Measurements from ENCODE around the gene PHEX. TPM values are rescaled to one million over a fixed set of nuclear protein-coding genes. Genes with fewer than 3 reads are reported as not detected.

The PHEX gene
- polyA plus RNA-seq, 1 experiment, result 0.17 TPM

DNA sequence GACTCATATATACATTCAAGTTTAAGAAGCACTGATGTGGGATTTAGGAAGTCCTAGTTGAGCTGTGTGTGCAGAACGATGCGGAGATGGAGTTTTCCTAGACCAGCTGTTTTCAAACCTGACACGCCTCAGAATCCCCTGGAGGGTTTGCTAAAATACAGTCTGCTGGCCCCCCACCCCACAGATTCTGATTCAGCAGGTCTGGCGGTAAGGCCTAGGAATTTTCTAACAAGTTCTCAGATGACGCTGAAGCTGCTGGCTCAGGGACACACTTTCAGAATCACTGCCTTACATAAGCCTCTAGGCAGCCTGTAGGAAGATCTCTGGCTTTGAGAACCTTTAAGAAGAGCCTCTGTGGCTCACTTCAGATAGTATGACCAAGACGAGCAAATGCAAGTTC is 73.1 kb downstream of the PHEX start:
- Histone ChIP-seq H3K4me3 (ENCODE audit: low read depth, low read length) (no peak overlapping the region), H3K27me3 (ENCODE audit: control insufficient read depth, insufficient read depth, low read length) (no peaks in the 10 kb centered on the region), H3K36me3 (ENCODE audit: control insufficient read depth, insufficient read depth, low read length) (no peaks in the 10 kb centered on the region)
- ChIA-PET POLR2A (no interaction called here), CTCF (no interaction called here)
- DNase-seq (ENCODE audit: low read depth), result no peak
- TF ChIP-seq, protein P1, sequence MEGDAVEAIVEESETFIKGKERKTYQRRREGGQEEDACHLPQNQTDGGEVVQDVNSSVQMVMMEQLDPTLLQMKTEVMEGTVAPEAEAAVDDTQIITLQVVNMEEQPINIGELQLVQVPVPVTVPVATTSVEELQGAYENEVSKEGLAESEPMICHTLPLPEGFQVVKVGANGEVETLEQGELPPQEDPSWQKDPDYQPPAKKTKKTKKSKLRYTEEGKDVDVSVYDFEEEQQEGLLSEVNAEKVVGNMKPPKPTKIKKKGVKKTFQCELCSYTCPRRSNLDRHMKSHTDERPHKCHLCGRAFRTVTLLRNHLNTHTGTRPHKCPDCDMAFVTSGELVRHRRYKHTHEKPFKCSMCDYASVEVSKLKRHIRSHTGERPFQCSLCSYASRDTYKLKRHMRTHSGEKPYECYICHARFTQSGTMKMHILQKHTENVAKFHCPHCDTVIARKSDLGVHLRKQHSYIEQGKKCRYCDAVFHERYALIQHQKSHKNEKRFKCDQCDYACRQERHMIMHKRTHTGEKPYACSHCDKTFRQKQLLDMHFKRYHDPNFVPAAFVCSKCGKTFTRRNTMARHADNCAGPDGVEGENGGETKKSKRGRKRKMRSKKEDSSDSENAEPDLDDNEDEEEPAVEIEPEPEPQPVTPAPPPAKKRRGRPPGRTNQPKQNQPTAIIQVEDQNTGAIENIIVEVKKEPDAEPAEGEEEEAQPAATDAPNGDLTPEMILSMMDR (IDR thresholded peaks at IDR 0.05; ENCODE audit: insufficient read depth, low read depth, low read length), result no peak

DNA sequence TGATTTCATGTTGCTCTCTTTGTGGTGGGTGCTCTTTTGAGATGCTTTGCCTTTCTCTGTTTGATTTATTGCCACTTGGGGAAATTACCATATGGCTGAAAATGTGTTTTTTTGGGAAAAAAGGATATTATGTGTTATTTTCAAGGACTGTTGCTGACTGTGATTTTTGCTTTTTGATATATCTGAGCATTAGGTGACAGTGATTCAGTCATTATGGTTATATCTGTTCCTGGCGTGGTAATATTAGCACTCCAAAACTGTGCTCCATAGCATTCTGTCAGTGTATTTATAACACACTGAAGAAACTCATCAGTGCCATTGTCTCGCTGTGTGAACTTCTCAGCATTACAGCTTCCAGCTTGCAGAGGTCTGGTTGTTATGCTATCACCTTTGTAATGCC is 73.8 kb downstream of the PHEX start:
- TF ChIP-seq, protein P1 (IDR thresholded peaks at IDR 0.05; ENCODE audit: insufficient read depth, low read depth, low read length), result no peak
- ChIA-PET POLR2A (no interaction called here), CTCF (no interaction called here)
- H3K36me3 ChIP-seq (ENCODE audit: control insufficient read depth, insufficient read depth, low read length), result no peaks in the 10 kb centered on the region
- DNase-seq (ENCODE audit: low read depth), result no peak
- H3K4me3 ChIP-seq (ENCODE audit: low read depth, low read length), result no peak overlapping the region
- no peaks in the 10 kb centered on the region for H3K27me3 ChIP-seq (ENCODE audit: control insufficient read depth, insufficient read depth, low read length)

DNA sequence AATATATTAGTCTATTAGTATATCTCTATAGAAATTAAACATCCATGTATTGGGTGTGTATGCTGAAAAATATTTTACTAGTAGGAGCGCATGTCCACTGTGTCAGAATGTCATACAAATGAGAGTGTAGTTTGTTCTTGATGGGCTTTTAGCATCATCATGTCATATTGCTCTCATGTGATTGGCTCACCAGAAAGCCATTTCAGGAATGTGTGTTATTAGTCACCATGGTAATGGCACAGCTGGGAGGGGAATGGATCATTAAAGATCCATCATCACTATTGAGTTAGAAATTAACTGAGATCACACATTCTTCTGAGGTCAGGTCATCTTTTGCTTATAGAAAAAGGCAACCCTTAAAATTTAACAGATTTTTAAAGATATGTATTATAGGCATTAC is 77.3 kb downstream of the PHEX start:
- CTCF ChIA-PET, result no interaction called here
- H3K36me3 ChIP-seq (ENCODE audit: control insufficient read depth, insufficient read depth, low read length), result no peaks in the 10 kb centered on the region
- POLR2A ChIA-PET, result no interaction called here
- TF ChIP-seq, protein P1 (IDR thresholded peaks at IDR 0.05; ENCODE audit: insufficient read depth, low read depth, low read length), result no peak
- no peak for DNase-seq (ENCODE audit: low read depth)
- no peak overlapping the region for H3K4me3 ChIP-seq (ENCODE audit: low read depth, low read length)
- no peaks in the 10 kb centered on the region for H3K27me3 ChIP-seq (ENCODE audit: control insufficient read depth, insufficient read depth, low read length)

DNA sequence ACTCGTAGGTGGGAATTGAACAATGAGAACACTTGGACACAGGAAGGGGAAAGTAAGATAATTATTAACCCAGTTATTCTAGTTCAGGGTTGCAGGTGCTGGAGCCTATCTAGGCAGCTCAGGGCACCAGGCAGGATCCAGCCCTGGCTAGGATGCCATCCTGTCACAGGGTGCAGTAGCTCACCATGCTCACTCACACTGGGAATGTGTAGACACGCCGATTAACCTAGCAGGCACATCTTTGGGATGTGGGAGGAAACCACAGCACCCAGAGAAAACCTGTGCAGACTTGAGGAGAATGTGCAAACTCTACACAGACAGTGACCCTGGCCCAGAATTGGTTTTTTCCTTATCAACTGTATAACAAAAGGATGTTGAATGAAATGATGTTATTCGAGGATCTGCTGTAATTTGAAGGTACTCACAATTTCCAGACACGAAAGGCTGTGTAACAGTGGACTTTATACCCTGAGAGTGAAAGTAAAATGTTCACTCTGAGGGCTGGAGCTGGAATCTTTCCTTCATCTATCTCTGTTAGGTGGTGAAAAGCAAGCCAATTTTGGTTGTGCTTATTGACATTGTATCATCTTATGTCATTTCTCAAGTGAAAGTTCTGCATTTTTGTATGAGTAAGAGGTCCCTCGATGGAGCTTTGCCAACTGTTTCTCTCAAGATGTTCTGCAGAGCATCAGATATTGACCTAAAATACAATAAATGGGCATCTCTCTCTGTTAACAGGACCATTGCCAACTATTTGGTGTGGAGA is 78.8 kb downstream of the PHEX start:
- ChIA-PET CTCF (no interaction called here), POLR2A (no interaction called here)

DNA sequence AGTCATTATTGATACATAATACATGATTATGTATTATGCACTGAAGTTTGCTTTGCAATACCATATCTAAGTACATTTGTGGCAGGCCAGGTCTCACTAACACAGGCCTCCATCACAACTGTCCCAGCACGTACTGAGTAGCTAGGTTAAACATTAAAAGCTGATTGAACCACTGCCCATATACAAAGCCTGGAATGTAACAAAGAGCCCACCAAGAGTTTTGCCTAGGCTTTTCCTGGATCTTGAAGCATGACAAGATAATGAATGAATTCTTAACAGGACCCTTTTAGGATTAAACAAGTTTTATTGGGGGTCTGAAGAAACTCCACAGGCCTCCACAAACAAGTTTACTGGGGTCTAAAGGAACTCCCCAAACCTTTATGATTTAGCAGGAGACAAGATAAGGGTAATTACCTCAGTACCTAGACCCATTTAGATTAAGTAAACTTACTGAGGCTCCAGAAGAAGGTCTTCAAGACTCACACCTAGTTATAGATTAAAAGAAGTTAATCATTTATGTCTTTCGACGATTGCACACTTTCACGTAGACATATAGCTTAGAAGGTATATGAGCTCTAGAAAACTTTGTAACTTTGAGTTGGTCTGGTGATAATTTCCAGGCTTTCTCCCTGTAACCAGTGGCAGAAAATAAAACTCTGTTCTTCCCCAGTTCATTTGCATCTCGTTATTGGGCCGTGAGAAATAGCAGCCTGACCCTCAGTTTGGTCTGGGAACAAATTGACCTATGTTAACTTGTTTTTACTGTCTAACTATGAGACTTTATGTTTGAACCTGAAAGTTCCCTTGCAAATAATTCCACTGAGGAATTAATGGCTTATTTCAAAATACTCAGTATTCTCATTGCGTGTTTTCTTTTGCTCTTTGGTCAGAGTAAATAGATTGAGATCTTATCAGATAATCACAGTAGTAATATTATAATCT is 84.8 kb downstream of the PHEX start:
- CTCF ChIA-PET, result no interaction called here

More for the DNA sequence above, 78.8 kb downstream of the PHEX start:
- Histone ChIP-seq H3K4me3 (ENCODE audit: low read depth, low read length) (no peak overlapping the region), H3K36me3 (ENCODE audit: control insufficient read depth, insufficient read depth, low read length) (no peaks in the 10 kb centered on the region), H3K27me3 (ENCODE audit: control insufficient read depth, insufficient read depth, low read length) (no peaks in the 10 kb centered on the region)
- TF ChIP-seq, protein P1 (IDR thresholded peaks at IDR 0.05; ENCODE audit: insufficient read depth, low read depth, low read length), result no peak
- no peak for DNase-seq (ENCODE audit: low read depth)

More for the DNA sequence above, 84.8 kb downstream of the PHEX start:
- no peaks in the 10 kb centered on the region for H3K36me3 ChIP-seq (ENCODE audit: control insufficient read depth, insufficient read depth, low read length)
- no peak for DNase-seq (ENCODE audit: low read depth)
- POLR2A ChIA-PET, result no interaction called here
- H3K27me3 ChIP-seq (ENCODE audit: control insufficient read depth, insufficient read depth, low read length), result no peaks in the 10 kb centered on the region
- no peak overlapping the region for H3K4me3 ChIP-seq (ENCODE audit: low read depth, low read length)
- TF ChIP-seq, protein P1 (IDR thresholded peaks at IDR 0.05; ENCODE audit: insufficient read depth, low read depth, low read length), result no peak
